ENCODE measurements around the gene TRRAP. TPM values are rescaled to one million over a fixed set of nuclear protein-coding genes. Genes with fewer than 3 reads are reported as not detected.

TRRAP gene
- total and polyA plus RNA-seq, 2 experiments from 2014 or later = 14.9 to 58.7 TPM

DNA sequence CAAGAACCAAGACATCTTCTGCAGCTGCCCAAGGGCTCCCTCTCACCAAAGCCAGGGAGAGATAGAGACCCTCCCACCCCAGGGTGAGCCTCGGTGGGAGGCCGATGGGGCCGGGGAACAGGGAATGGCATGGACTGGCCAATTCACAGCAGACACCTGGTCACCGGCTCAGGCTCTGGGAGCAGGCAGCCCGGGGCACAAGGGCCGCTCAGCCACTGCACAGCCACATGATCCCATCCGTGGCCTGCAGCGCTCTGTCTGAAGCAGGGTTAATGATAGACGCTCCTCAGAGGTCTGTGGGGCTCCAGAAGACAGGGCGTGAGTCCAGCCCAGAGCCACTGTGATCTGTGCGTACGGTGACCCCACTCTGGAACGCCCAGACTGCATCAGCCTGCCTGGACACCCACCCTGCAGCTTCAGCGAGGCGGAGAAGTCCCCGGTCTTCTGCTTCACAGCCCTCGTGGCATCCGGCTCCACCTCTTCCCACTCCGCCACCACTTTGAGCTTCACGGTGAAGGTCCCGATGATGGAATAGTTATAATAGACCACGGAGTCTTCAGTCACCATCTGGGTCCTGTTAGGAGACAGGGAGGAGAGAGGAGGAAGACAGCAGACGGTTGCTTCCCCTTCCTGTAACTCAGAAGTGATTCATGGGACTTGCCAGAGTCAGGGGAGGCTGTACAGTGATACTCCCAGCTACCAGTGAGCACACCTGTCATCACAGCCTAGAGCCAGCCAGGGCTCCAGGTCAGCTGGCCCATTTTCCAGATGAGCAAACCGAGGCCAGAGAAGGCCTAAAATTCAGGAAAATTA lies 22.5 kb upstream of the TRRAP start (continued):
- TF ChIP-seq, protein P1, sequence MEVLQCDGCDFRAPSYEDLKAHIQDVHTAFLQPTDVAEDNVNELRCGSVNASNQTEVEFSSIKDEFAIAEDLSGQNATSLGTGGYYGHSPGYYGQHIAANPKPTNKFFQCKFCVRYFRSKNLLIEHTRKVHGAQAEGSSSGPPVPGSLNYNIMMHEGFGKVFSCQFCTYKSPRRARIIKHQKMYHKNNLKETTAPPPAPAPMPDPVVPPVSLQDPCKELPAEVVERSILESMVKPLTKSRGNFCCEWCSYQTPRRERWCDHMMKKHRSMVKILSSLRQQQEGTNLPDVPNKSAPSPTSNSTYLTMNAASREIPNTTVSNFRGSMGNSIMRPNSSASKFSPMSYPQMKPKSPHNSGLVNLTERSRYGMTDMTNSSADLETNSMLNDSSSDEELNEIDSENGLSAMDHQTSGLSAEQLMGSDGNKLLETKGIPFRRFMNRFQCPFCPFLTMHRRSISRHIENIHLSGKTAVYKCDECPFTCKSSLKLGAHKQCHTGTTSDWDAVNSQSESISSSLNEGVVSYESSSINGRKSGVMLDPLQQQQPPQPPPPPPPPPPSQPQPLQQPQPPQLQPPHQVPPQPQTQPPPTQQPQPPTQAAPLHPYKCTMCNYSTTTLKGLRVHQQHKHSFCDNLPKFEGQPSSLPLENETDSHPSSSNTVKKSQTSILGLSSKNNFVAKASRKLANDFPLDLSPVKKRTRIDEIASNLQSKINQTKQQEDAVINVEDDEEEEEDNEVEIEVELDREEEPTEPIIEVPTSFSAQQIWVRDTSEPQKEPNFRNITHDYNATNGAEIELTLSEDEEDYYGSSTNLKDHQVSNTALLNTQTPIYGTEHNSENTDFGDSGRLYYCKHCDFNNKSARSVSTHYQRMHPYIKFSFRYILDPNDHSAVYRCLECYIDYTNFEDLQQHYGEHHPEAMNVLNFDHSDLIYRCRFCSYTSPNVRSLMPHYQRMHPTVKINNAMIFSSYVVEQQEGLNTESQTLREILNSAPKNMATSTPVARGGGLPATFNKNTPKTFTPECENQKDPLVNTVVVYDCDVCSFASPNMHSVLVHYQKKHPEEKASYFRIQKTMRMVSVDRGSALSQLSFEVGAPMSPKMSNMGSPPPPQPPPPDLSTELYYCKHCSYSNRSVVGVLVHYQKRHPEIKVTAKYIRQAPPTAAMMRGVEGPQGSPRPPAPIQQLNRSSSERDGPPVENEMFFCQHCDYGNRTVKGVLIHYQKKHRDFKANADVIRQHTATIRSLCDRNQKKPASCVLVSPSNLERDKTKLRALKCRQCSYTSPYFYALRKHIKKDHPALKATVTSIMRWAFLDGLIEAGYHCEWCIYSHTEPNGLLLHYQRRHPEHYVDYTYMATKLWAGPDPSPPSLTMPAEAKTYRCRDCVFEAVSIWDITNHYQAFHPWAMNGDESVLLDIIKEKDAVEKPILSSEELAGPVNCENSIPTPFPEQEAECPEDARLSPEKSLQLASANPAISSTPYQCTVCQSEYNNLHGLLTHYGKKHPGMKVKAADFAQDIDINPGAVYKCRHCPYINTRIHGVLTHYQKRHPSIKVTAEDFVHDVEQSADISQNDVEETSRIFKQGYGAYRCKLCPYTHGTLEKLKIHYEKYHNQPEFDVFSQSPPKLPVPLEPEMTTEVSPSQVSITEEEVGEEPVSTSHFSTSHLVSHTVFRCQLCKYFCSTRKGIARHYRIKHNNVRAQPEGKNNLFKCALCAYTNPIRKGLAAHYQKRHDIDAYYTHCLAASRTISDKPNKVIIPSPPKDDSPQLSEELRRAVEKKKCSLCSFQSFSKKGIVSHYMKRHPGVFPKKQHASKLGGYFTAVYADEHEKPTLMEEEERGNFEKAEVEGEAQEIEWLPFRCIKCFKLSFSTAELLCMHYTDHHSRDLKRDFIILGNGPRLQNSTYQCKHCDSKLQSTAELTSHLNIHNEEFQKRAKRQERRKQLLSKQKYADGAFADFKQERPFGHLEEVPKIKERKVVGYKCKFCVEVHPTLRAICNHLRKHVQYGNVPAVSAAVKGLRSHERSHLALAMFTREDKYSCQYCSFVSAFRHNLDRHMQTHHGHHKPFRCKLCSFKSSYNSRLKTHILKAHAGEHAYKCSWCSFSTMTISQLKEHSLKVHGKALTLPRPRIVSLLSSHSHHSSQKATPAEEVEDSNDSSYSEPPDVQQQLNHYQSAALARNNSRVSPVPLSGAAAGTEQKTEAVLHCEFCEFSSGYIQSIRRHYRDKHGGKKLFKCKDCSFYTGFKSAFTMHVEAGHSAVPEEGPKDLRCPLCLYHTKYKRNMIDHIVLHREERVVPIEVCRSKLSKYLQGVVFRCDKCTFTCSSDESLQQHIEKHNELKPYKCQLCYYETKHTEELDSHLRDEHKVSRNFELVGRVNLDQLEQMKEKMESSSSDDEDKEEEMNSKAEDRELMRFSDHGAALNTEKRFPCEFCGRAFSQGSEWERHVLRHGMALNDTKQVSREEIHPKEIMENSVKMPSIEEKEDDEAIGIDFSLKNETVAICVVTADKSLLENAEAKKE (CRISPR knock-in tag; IDR thresholded peaks at IDR 0.05) = no peak
- no peak for TF ChIP-seq ZNF114 (CRISPR knock-in tag; IDR thresholded peaks at IDR 0.05)
- no peak for TF ChIP-seq EZH2 (IDR thresholded peaks at IDR 0.05; ENCODE audit: low read depth, unreplicated experiment)
- TF ChIP-seq JUNB (IDR thresholded peaks at IDR 0.05; ENCODE audit: unreplicated experiment) = no peak
- TF ChIP-seq NANOG (IDR thresholded peaks at IDR 0.05; ENCODE audit: borderline replicate concordance) = no peak
- no peak for TF ChIP-seq ETS1 (IDR thresholded peaks at IDR 0.05)
- TF ChIP-seq EZH2phosphoT487 (IDR thresholded peaks at IDR 0.05; ENCODE audit: unreplicated experiment) = no peak

GRCh38 chr7:98860071-98860470 lies 18.3 kb upstream of the TRRAP start:
- H4K20me1 ChIP-seq (replicated peaks; ENCODE audit: insufficient read depth) = no peaks in the 10 kb centered on the region
- TF ChIP-seq, protein P1 (CRISPR knock-in tag; IDR thresholded peaks at IDR 0.05) = no peak
- TF ChIP-seq NANOG (IDR thresholded peaks at IDR 0.05; ENCODE audit: borderline replicate concordance) = no peak

More at GRCh38 chr7:98860071-98860470, 18.3 kb upstream of the TRRAP start:
- no peak overlapping the region for H3K27ac ChIP-seq (ENCODE audit: low read depth)
- DNase-seq (ENCODE audit: low spot score) (no peak), ATAC-seq (no peak)
- no peaks in the 10 kb centered on the region for H3K9me2 ChIP-seq (ENCODE audit: insufficient read depth)
- H3K36me3 Mint-ChIP-seq (ENCODE audit: low read depth) = no peaks in the 10 kb centered on the region; the same call in 2 of the 3 replicates
- H3K4me2 ChIP-seq = no peak overlapping the region
- no peak overlapping the region for H3K27ac Mint-ChIP-seq
- no peaks in the 10 kb centered on the region for H3F3A ChIP-seq (replicated peaks; ENCODE audit: low read depth)
- no peaks in the 10 kb centered on the region for H3K4me1 Mint-ChIP-seq
- H3K36me3 ChIP-seq (ENCODE audit: insufficient read depth) = no peaks in the 10 kb centered on the region
- no peak overlapping the region for H2AFZ ChIP-seq
- no peaks in the 10 kb centered on the region for H3K27me3 ChIP-seq (ENCODE audit: insufficient read depth)
- H3K27me3 Mint-ChIP-seq (ENCODE audit: insufficient read depth, low read depth, poor library complexity) = peaks cover 14% of the 10 kb centered on the region
- no peaks in the 10 kb centered on the region for H3K79me2 ChIP-seq (replicated peaks; ENCODE audit: insufficient read depth)
- no peak overlapping the region for H3K4me3 Mint-ChIP-seq
- no peaks in the 10 kb centered on the region for H3K4me1 ChIP-seq (ENCODE audit: insufficient read depth)
- no peak overlapping the region for H3K4me3 ChIP-seq
- no peaks in the 10 kb centered on the region for H3K9me3 Mint-ChIP-seq

All from GM23338 (cell line).